ENCODE measurements around the gene MIDN.

GRCh38 chr19:1283917-1284292, 35.5 kb downstream of the MIDN start:
- TF ChIP-seq SUZ12 (IDR thresholded peaks at IDR 0.05; ENCODE audit: extremely low read depth, insufficient read depth, insufficient read length) (no peak), YY1 (IDR thresholded peaks at IDR 0.05; ENCODE audit: insufficient read depth, insufficient read length) (no peak), ZNF274 (IDR thresholded peaks at IDR 0.05; ENCODE audit: low read depth, low read length) (no peak)
